GM06990 (cell line): ENCODE data around the gene CCR7.

Experiments used
- DNase-seq: peaks from one replicate; pipeline ENCODE4 v3.0.0-alpha.2; 2011; ENCODE audit not compliant: insufficient read length; ENCODE audit errors: extremely low read depth
- H3K27me3 ChIP-seq: replicated peaks from 2 replicates; pipeline ENCODE4 v1.6.0; 2011; ENCODE audit warnings: low read length; ENCODE audit not compliant: control insufficient read depth, insufficient read depth
- H3K36me3 ChIP-seq: 2 replicates; pipeline ENCODE4 v1.5.1; 2011; ENCODE audit warnings: low read length; ENCODE audit not compliant: control insufficient read depth, insufficient read depth
- H3K4me3 ChIP-seq: replicated peaks from 2 replicates; pipeline ENCODE4 v1.5.1; 2011; ENCODE audit warnings: low read depth, mild to moderate bottlenecking, control low read depth, low read length
- CTCF ChIP-seq: IDR thresholded peaks from 2 replicates; pipeline ENCODE4 v1.5.1; 2011; ENCODE audit warnings: low read length, control low read depth, mild to moderate bottlenecking, inconsistent platforms; ENCODE audit not compliant: insufficient read depth, poor library complexity, severe bottlenecking

Gene CCR7

GRCh38 chr17:40545660-40546059 lies 19.6 kb downstream of the CCR7 start:
- no peaks in the 10 kb centered on the region for H3K27me3 ChIP-seq

GRCh38 chr17:40542558-40543411 lies 22.5 kb downstream of the CCR7 start:
- no peak for DNase-seq
- H3K27me3 ChIP-seq, result no peaks in the 10 kb centered on the region
- H3K36me3 ChIP-seq, result no peaks in the 10 kb centered on the region
- TF ChIP-seq CTCF, result no peak
- H3K4me3 ChIP-seq, result no peak overlapping the region

More at GRCh38 chr17:40545660-40546059, 19.6 kb downstream of the CCR7 start:
- H3K4me3 ChIP-seq, result no peak overlapping the region
- H3K36me3 ChIP-seq, result no peaks in the 10 kb centered on the region
- no peak for DNase-seq
- no peak for TF ChIP-seq CTCF

- Histone ChIP-seq H3K27me3 (no peaks in the 10 kb centered on the region), H3K36me3 (no peaks in the 10 kb centered on the region), H3K4me3 (no peak overlapping the region)
- no peak for DNase-seq
- no peak for TF ChIP-seq CTCF
Observed at GRCh38 chr17:40541873-40542557, 23.3 kb downstream of the CCR7 start.

GRCh38 chr17:40541060-40541872 lies 24.0 kb downstream of the CCR7 start:
- TF ChIP-seq CTCF, result no peak
- no peaks in the 10 kb centered on the region for H3K36me3 ChIP-seq
- no peak overlapping the region for H3K4me3 ChIP-seq
- no peaks in the 10 kb centered on the region for H3K27me3 ChIP-seq
- no peak for DNase-seq

GRCh38 chr17:40540448-40540847 lies 24.8 kb downstream of the CCR7 start:
- no peaks in the 10 kb centered on the region for H3K36me3 ChIP-seq
- TF ChIP-seq CTCF, result no peak
- H3K4me3 ChIP-seq, result no peak overlapping the region
- no peaks in the 10 kb centered on the region for H3K27me3 ChIP-seq
- no peak for DNase-seq
